Ascending aorta (tissue), 2 donors: ENCODE results near the gene HOXD8. TPM values are rescaled to one million over a fixed set of nuclear protein-coding genes. Genes with fewer than 3 reads are reported as not detected.

Experiments
- DNase-seq, 2 donors: peaks; one replicate each; pipeline ENCODE4 v3.0.0-alpha.2; 2019; ENCODE audit warnings: low spot score in 2 of 2
- H3K27ac ChIP-seq, 2 donors: fragments of 200-600 bp; sonication (generic); one replicate each; pipeline ENCODE4 v1.5.1; 2016 to 2017; ENCODE audit warnings: mild to moderate bottlenecking in 1 of 2
- H3K27me3 ChIP-seq: fragments of 200-600 bp; sonication (generic); one replicate; pipeline ENCODE4 v1.5.1; 2017
- H3K36me3 ChIP-seq, 2 donors: fragments of 200-600 bp; sonication (generic); one replicate each; pipeline ENCODE4 v1.5.1; 2016
- H3K4me1 ChIP-seq, 2 donors: fragments of 200-600 bp; sonication (generic); one replicate each; pipeline ENCODE4 v1.5.1; 2016 to 2017; ENCODE audit warnings: mild to moderate bottlenecking in 1 of 2
- H3K4me3 ChIP-seq, 2 donors: fragments of 200-600 bp; sonication (generic); one replicate each; pipeline ENCODE4 v1.5.1; 2016 to 2017; ENCODE audit warnings: mild to moderate bottlenecking in 1 of 2
- H3K9me3 ChIP-seq, 2 donors: fragments of 200-600 bp; sonication (generic); one replicate each; pipeline ENCODE4 v1.5.1; 2016
- CTCF ChIP-seq, 3 experiments: fragments of 200-600 bp in 2 of 3; fragments of 450-650 bp in 1 of 3; sonication (generic) in 2 of 3; IDR thresholded peaks; one replicate each; pipeline ENCODE4 v1.5.1; 2016 to 2019; ENCODE audit warnings: antibody characterized with exemption in 3 of 3, mild to moderate bottlenecking in 1 of 3, moderate library complexity in 1 of 3
- intact Hi-C: fragments of 100-400 bp; cut with DNase I; formaldehyde crosslinking; loops from one replicate; pipeline ENCODE4 v1.15.1; 2023
- total RNA-seq: library from RNA; depleted of rRNA; stranded (reverse); fragments of >200 nt; gene quantifications from one replicate; pipeline ENCODE4 v1.1.0, GENCODE V29; 2016

The HOXD8 gene
- total RNA-seq, 1 donor from 2014 or later: 19.8 TPM

- peaks cover 61% of the 10 kb centered on the region for H3K27me3 ChIP-seq
- H3K4me3 ChIP-seq: no peak overlapping the region
- H3K9me3 ChIP-seq: no peaks in the 10 kb centered on the region
- H3K27ac ChIP-seq: no peak overlapping the region
- no peak for DNase-seq
- intact Hi-C loops: loop anchor here (10.0 kb wide), 1 partner anchor 925 kb away; the partner anchor contains the start of gene ATP5MC3
- no peak for TF ChIP-seq CTCF (IDR thresholded peaks at IDR 0.05)
- H3K36me3 ChIP-seq: no peaks in the 10 kb centered on the region
- H3K4me1 ChIP-seq: peaks cover 0 to 10% of the 10 kb centered on the region in 2 donors
These were observed 19.6 kb upstream of the HOXD8 start for GRCh38 chr2:176109946-176110345.

GRCh38 chr2:176110415-176111308 is 18.8 kb upstream of the HOXD8 start:
- Histone ChIP-seq H3K27ac (no peak overlapping the region), H3K4me1 (peaks cover 0 to 10% of the 10 kb centered on the region in 2 donors), H3K27me3 (peaks cover 57% of the 10 kb centered on the region), H3K9me3 (no peaks in the 10 kb centered on the region), H3K36me3 (no peaks in the 10 kb centered on the region), H3K4me3 (no peak overlapping the region)
- intact Hi-C loops: no loop called here
- no peak for TF ChIP-seq CTCF (IDR thresholded peaks at IDR 0.05)
- no peak for DNase-seq

GRCh38 chr2:176111309-176111663 is 18.2 kb upstream of the HOXD8 start:
- Histone ChIP-seq H3K27me3 (peaks cover 60% of the 10 kb centered on the region), H3K27ac (no peak overlapping the region), H3K4me1 (peaks cover 0 to 13% of the 10 kb centered on the region in 2 donors), H3K4me3 (no peak overlapping the region), H3K36me3 (no peaks in the 10 kb centered on the region), H3K9me3 (no peaks in the 10 kb centered on the region)
- intact Hi-C loops: no loop called here
- peak; percentile 18 to 51 (median 33) for TF ChIP-seq CTCF (IDR thresholded peaks at IDR 0.05)
- DNase-seq: peak in 1 of 2 donors; percentile 57

- no peaks in the 10 kb centered on the region for H3K9me3 ChIP-seq
- H3K27me3 ChIP-seq: peaks cover 60% of the 10 kb centered on the region
- TF ChIP-seq CTCF (IDR thresholded peaks at IDR 0.05): no peak
- peaks cover 0 to 12% of the 10 kb centered on the region in 2 donors for H3K4me1 ChIP-seq
- no peaks in the 10 kb centered on the region for H3K36me3 ChIP-seq
- intact Hi-C loops: no loop called here
- DNase-seq: peak in 1 of 2 donors; percentile 58
- no peak overlapping the region for H3K4me3 ChIP-seq
- H3K27ac ChIP-seq: no peak overlapping the region
These were observed 17.6 kb upstream of the HOXD8 start for GRCh38 chr2:176111846-176112374.

- intact Hi-C loops: no loop called here
- Histone ChIP-seq H3K4me3 (no peak overlapping the region), H3K27ac (no peak overlapping the region), H3K27me3 (peaks cover 64% of the 10 kb centered on the region), H3K9me3 (no peaks in the 10 kb centered on the region), H3K4me1 (peaks cover 0 to 9% of the 10 kb centered on the region in 2 donors), H3K36me3 (no peaks in the 10 kb centered on the region)
- DNase-seq: no peak
- no peak for TF ChIP-seq CTCF (IDR thresholded peaks at IDR 0.05)
These were observed 16.9 kb upstream of the HOXD8 start for GRCh38 chr2:176112375-176113302.
